Neuronal stem cell (in vitro differentiated cells): ENCODE measurements around the gene CLIP1.
"Not testable (repeated sequence)": the region's sequence is repeated elsewhere in the genome, so short reads cannot be mapped to it uniquely, and the experiment has no call there.

Source experiments
- DNase-seq: peaks from one replicate; pipeline ENCODE4 v3.0.0-alpha.2; 2013; ENCODE audit warnings: low spot score
- H2AFZ ChIP-seq: one replicate; pipeline ENCODE4 v1.6.1; 2013; ENCODE audit warnings: mild to moderate bottlenecking, low read length, inconsistent platforms
- H2AK5ac ChIP-seq: 2 replicates; pipeline ENCODE4 v1.6.1; 2013; ENCODE audit warnings: low read depth, mild to moderate bottlenecking, inconsistent platforms, low read length, moderate library complexity, mixed read lengths
- H2BK120ac ChIP-seq: 2 replicates; pipeline ENCODE4 v1.6.1; 2013; ENCODE audit warnings: low read depth, mild to moderate bottlenecking, inconsistent platforms, low read length, moderate library complexity, mixed read lengths
- H2BK12ac ChIP-seq: one replicate; pipeline ENCODE4 v1.6.1; 2013; ENCODE audit warnings: low read length, inconsistent platforms
- H2BK15ac ChIP-seq: 2 replicates; pipeline ENCODE4 v1.6.1; 2013; ENCODE audit warnings: mild to moderate bottlenecking, low read length, inconsistent platforms, mixed read lengths
- H2BK5ac ChIP-seq: one replicate; pipeline ENCODE4 v1.6.1; 2013; ENCODE audit warnings: inconsistent platforms, mild to moderate bottlenecking, low read length, moderate library complexity
- H3K14ac ChIP-seq: one replicate; pipeline ENCODE4 v1.6.1; 2013; ENCODE audit warnings: low read length, inconsistent platforms
- H3K18ac ChIP-seq: 2 replicates; pipeline ENCODE4 v1.6.1; 2013; ENCODE audit warnings: low read length, inconsistent platforms
- H3K23ac ChIP-seq: 2 replicates; pipeline ENCODE4 v1.6.1; 2013; ENCODE audit warnings: low read depth, mild to moderate bottlenecking, mixed read lengths, low read length, inconsistent platforms; ENCODE audit not compliant: poor library complexity
- H3K27ac ChIP-seq: replicated peaks from 3 replicates; pipeline ENCODE4 v1.5.1; 2013; ENCODE audit warnings: low read length, inconsistent platforms
- H3K27me3 ChIP-seq, 3 experiments: 2 replicates each; pipeline ENCODE4 v1.6.1; 2013; ENCODE audit warnings: low read length in 3 of 3, mild to moderate bottlenecking in 2 of 3, inconsistent platforms in 1 of 3, low read depth in 1 of 3, mixed read lengths in 1 of 3, moderate library complexity in 1 of 3; ENCODE audit not compliant: control insufficient read depth in 3 of 3, insufficient read depth in 3 of 3
- H3K36me3 ChIP-seq, 2 donors: replicated peaks in 1 of 2; 2 replicates each; pipeline ENCODE4 v1.6.1; 2013; ENCODE audit warnings: low read length in 2 of 2; ENCODE audit not compliant: control insufficient read depth in 2 of 2, insufficient read depth in 2 of 2
- H3K4ac ChIP-seq: 2 replicates; pipeline ENCODE4 v1.6.1; 2013; ENCODE audit warnings: inconsistent platforms, mild to moderate bottlenecking, low read length, moderate library complexity
- H3K4me1 ChIP-seq, 2 donors: 1 replicate in 1 of 2; 2 replicates in 1 of 2; pipeline ENCODE4 v1.6.1; 2013; ENCODE audit warnings: low read length in 2 of 2, low read depth in 1 of 2; ENCODE audit not compliant: control insufficient read depth in 2 of 2, insufficient read depth in 1 of 2
- H3K4me2 ChIP-seq: one replicate; pipeline ENCODE4 v1.6.1; 2013; ENCODE audit warnings: mild to moderate bottlenecking, low read length, inconsistent platforms; ENCODE audit not compliant: insufficient read depth, poor library complexity, severe bottlenecking
- H3K4me3 ChIP-seq, 2 donors: 2 replicates each; pipeline ENCODE4 v1.5.1; 2013; ENCODE audit warnings: low read length in 2 of 2, mild to moderate bottlenecking in 2 of 2, inconsistent platforms in 1 of 2, moderate library complexity in 1 of 2
- H3K79me1 ChIP-seq: one replicate; pipeline ENCODE4 v1.6.1; 2013; ENCODE audit warnings: low read depth, mild to moderate bottlenecking, inconsistent platforms, low read length, moderate library complexity
- H3K9ac ChIP-seq: one replicate; pipeline ENCODE4 v1.6.1; 2013; ENCODE audit warnings: mild to moderate bottlenecking, low read depth, low read length, inconsistent platforms; ENCODE audit not compliant: poor library complexity
- H3K9me3 ChIP-seq, 2 donors: replicated peaks in 1 of 2; 2 replicates each; pipeline versions ENCODE3 to v1.6.1; 2013; ENCODE audit warnings: low read length in 2 of 2, mild to moderate bottlenecking in 2 of 2, inconsistent platforms in 1 of 2, low read depth in 1 of 2, mixed read lengths in 1 of 2, moderate library complexity in 1 of 2; ENCODE audit not compliant: control insufficient read depth in 2 of 2, insufficient read depth in 1 of 2
- H4K8ac ChIP-seq: one replicate; pipeline ENCODE4 v1.6.1; 2013; ENCODE audit warnings: low read depth, mild to moderate bottlenecking, inconsistent platforms, low read length, moderate library complexity
- H4K91ac ChIP-seq: one replicate; pipeline ENCODE4 v1.6.1; 2013; ENCODE audit warnings: low read length, low read depth, mild to moderate bottlenecking, inconsistent platforms; ENCODE audit not compliant: poor library complexity
- WGBS, 2 donors: extraction: QIAGEN DNeasy Blood & Tissue Kit; methylation state at CpG; one replicate each; pipeline ENCODE4 v1.1.7; 2013; ENCODE audit warnings: missing lambda C conversion rate in 2 of 2, mixed read lengths in 1 of 2; ENCODE audit not compliant: insufficient read length in 2 of 2, insufficient replicate concordance in 1 of 2; ENCODE audit errors: extremely low coverage in 2 of 2; 5-methylcytosine and 5-hydroxymethylcytosine counted together

CLIP1 gene

GRCh38 chr12:122420471-122421162 is 1.9 kb downstream of the CLIP1 start:
- Histone ChIP-seq H3K4me1 (peaks cover 6 to 9% of the 10 kb centered on the region in 2 donors), H3K27ac (no peak overlapping the region)
- no CpG with 5 or more reads among the region's 17 CpGs for WGBS, 2 donors

DNA sequence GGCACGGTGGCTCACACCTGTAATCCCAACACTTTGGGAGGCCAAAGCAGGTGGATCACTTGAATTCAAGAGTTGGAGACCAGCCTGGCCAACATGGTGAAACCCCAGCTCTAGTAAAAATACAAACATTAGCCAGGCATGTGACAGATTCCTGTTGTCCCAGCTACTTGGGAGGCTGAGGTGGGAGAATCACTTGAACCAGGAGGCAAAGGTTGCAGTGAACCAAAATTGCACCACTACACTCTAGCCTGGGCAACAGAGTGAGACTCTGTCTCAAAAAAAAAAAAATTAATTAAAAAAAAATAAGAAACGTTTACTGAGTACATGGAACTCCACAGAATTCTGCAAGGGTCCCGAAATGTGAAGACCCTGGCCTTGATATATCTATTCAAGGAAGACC is 3.4 kb downstream of the CLIP1 start:
- Histone ChIP-seq H3K36me3 (peaks cover 0 to 34% of the 10 kb centered on the region in 2 donors), H3K79me1 (peaks cover 11% of the 10 kb centered on the region)
- H3K9me3 ChIP-seq, H3K4ac ChIP-seq, H3K18ac ChIP-seq, H4K91ac ChIP-seq, H2AK5ac ChIP-seq, H2BK120ac ChIP-seq, DNase-seq, H3K23ac ChIP-seq, H3K14ac ChIP-seq, H3K4me3 ChIP-seq, H3K4me2 ChIP-seq, H2BK5ac ChIP-seq, H2BK15ac ChIP-seq, H3K4me1 ChIP-seq, H2AFZ ChIP-seq, H2BK12ac ChIP-seq, H3K9ac ChIP-seq, H3K27ac ChIP-seq, H3K27me3 ChIP-seq, H4K8ac ChIP-seq: not testable (repeated sequence)
- WGBS, 2 donors: no CpG with 5 or more reads among the region's 3 CpGs

More at GRCh38 chr12:122420471-122421162, 1.9 kb downstream of the CLIP1 start:
- H3K9ac ChIP-seq: peak overlapping the region; percentile 21
- no peak overlapping the region for H4K91ac ChIP-seq
- no peak for DNase-seq
- no peak overlapping the region for H3K4ac ChIP-seq
- H2BK15ac ChIP-seq: no peak overlapping the region
- H2BK5ac ChIP-seq: no peak overlapping the region
- H4K8ac ChIP-seq: no peak overlapping the region
- no peaks in the 10 kb centered on the region for H3K9me3 ChIP-seq
- no peak overlapping the region for H2BK120ac ChIP-seq
- no peak overlapping the region for H2BK12ac ChIP-seq
- no peak overlapping the region for H2AK5ac ChIP-seq
- H3K36me3 ChIP-seq: peaks cover 0 to 31% of the 10 kb centered on the region in 2 donors
- no peaks in the 10 kb centered on the region for H3K27me3 ChIP-seq
- H3K14ac ChIP-seq: no peak overlapping the region
- peak overlapping the region in 1 of 2 donors; percentile 87 for H3K4me3 ChIP-seq
- peaks cover 8% of the 10 kb centered on the region for H3K79me1 ChIP-seq
- no peak overlapping the region for H2AFZ ChIP-seq
- H3K23ac ChIP-seq: no peak overlapping the region
- H3K4me2 ChIP-seq: peak overlapping the region; percentile 25
- H3K18ac ChIP-seq: no peak overlapping the region

DNA sequence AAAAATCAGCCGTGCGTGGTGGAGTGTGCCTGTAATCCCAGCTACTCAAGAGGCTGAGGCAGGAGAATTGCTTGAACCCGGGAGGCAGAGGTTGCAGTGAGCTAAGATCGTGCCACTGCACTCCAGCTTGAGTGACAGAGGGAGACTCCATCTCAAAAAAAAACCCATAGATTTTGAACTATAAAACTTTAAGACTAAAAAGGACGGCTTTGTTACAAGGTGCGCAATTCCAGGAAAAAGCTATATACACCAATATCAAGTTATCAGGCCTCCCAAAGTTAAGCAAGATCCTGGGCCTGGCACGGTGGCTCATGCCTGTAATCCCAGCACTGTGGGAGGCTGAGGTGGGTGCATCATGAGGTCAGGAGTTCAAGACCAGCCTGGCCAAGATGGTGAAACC is 6.8 kb downstream of the CLIP1 start:
- not testable (repeated sequence) for H3K14ac ChIP-seq, H2AFZ ChIP-seq, H2AK5ac ChIP-seq, DNase-seq, H3K27ac ChIP-seq, H3K4me3 ChIP-seq, H3K23ac ChIP-seq, H3K79me1 ChIP-seq, H3K4ac ChIP-seq, H3K27me3 ChIP-seq, H2BK15ac ChIP-seq, H4K8ac ChIP-seq, H2BK120ac ChIP-seq, H3K18ac ChIP-seq, H4K91ac ChIP-seq, H2BK5ac ChIP-seq, H3K4me2 ChIP-seq, H3K9ac ChIP-seq, H3K4me1 ChIP-seq, H2BK12ac ChIP-seq
- peaks cover 0 to 11% of the 10 kb centered on the region in 2 donors for H3K9me3 ChIP-seq
- WGBS, 2 donors: no CpG with 5 or more reads among the region's 7 CpGs
- peaks cover 0 to 49% of the 10 kb centered on the region in 2 donors for H3K36me3 ChIP-seq

- H2BK15ac ChIP-seq: no peak overlapping the region
- H3K4me2 ChIP-seq: no peak overlapping the region
- H3K4me1 ChIP-seq: no peaks in the 10 kb centered on the region
- no peak overlapping the region for H3K23ac ChIP-seq
- H2BK5ac ChIP-seq: no peak overlapping the region
- no peak overlapping the region for H2BK12ac ChIP-seq
- H3K18ac ChIP-seq: no peak overlapping the region
- H3K4me3 ChIP-seq: no peak overlapping the region
- no peaks in the 10 kb centered on the region for H3K27me3 ChIP-seq
- H3K14ac ChIP-seq: no peak overlapping the region
- H2BK120ac ChIP-seq: no peak overlapping the region
- H3K9me3 ChIP-seq: peaks cover 0 to 12% of the 10 kb centered on the region in 2 donors
- no peak for DNase-seq
- peaks cover 6% of the 10 kb centered on the region for H3K79me1 ChIP-seq
- H3K36me3 ChIP-seq: peaks cover 0 to 43% of the 10 kb centered on the region in 2 donors
- H4K91ac ChIP-seq: no peak overlapping the region
- H3K27ac ChIP-seq: no peak overlapping the region
- no CpG with 5 or more reads among the region's 5 CpGs for WGBS, 2 donors
- H2AK5ac ChIP-seq: no peak overlapping the region
- H2AFZ ChIP-seq: no peak overlapping the region
- H3K9ac ChIP-seq: no peak overlapping the region
- no peak overlapping the region for H4K8ac ChIP-seq
- no peak overlapping the region for H3K4ac ChIP-seq
These were observed 8.7 kb downstream of the CLIP1 start for GRCh38 chr12:122413516-122414404.
